ENCODE measurements around the gene CASKIN1.
"Not testable (repeated sequence)": the region's sequence is repeated elsewhere in the genome, so short reads cannot be mapped to it uniquely, and the experiment has no call there.

Gene CASKIN1

GRCh38 chr16:2129890-2130447, 66.4 kb downstream of the CASKIN1 start:
- DNase-seq (ENCODE audit: low spot score), result not testable (repeated sequence)

- DNase-seq (ENCODE audit: low spot score), result not testable (repeated sequence)
These were observed 67.2 kb downstream of the CASKIN1 start for GRCh38 chr16:2129251-2129650.

GRCh38 chr16:2127630-2128280, 68.7 kb downstream of the CASKIN1 start:
- not testable (repeated sequence) for DNase-seq (ENCODE audit: low spot score)

All from ecto neural progenitor cell (in vitro differentiated cells).